ENCODE results near the gene RAB40C. TPM values are rescaled to one million over a fixed set of nuclear protein-coding genes. Genes with fewer than 3 reads are reported as not detected.
A peak's percentile ranks its signal among the peaks of the same experiment; 100 is the strongest.

Gene RAB40C
- polyA plus RNA-seq, 1 donor (not counting 4 experiments of a cell fraction or from before 2014, with no cell fraction given): 4.0 TPM

- Histone ChIP-seq H3K36me3 (ENCODE audit: control insufficient read depth in 2 of 2, extremely low read depth in 1 of 2, insufficient read depth in 2 of 2, low read length in 2 of 2) (peaks cover 1 to 7% of the 10 kb centered on the region in 2 experiments), H3K9ac (ENCODE audit: control insufficient read depth, extremely low read depth, insufficient read depth, low read length) (no peak overlapping the region), H3K9me3 (ENCODE audit: control insufficient read depth, low read depth, low read length) (no peaks in the 10 kb centered on the region), H3K4me3 (ENCODE audit: control insufficient read depth in 2 of 3, extremely low read depth in 1 of 3, insufficient read depth in 2 of 3, low read depth in 1 of 3, low read length in 3 of 3) (no peak overlapping the region), H4K20me1 (ENCODE audit: control insufficient read depth, extremely low read depth, insufficient read depth, low read length) (no peaks in the 10 kb centered on the region), H3K9me1 (ENCODE audit: control insufficient read depth, extremely low read depth, insufficient read depth, low read length) (no peaks in the 10 kb centered on the region), H3K27me3 (ENCODE audit: control insufficient read depth, extremely low read depth, insufficient read depth, low read length) (no peaks in the 10 kb centered on the region), H3K79me2 (ENCODE audit: control insufficient read depth, insufficient read depth, low read length) (peaks cover 13% of the 10 kb centered on the region), H3K4me2 (ENCODE audit: control insufficient read depth, extremely low read depth, insufficient read depth, low read depth, low read length) (no peak overlapping the region), H2AFZ (ENCODE audit: control insufficient read depth, low read length) (no peak overlapping the region), H3K4me1 (ENCODE audit: control insufficient read depth, extremely low read depth, insufficient read depth, low read length) (peaks cover 22% of the 10 kb centered on the region), H3K27ac (ENCODE audit: control insufficient read depth, insufficient read depth, low read length) (no peak overlapping the region)
- DNase-seq (ENCODE audit: low read depth, low spot score) (no peak), FAIRE-seq (no peak)
- dilution Hi-C loops (cut with MboI; ENCODE audit: extremely low pct_ligation_motif_present, low sequenced_read_pairs): no loop called here
- TF ChIP-seq CTCF (optimal IDR thresholded peaks at IDR 0.05 in 1 of 3, IDR thresholded peaks at IDR 0.05 in 1 of 3, conservative IDR thresholded peaks at IDR 0.05 in 1 of 3; ENCODE audit: extremely low read depth in 1 of 3, insufficient read depth in 2 of 3, low read length in 3 of 3) (no peak), EZH2 (IDR thresholded peaks at IDR 0.05; ENCODE audit: low read length) (no peak)
Measured at GRCh38 chr16:567373-568256, 22.3 kb upstream of the RAB40C start.

- DNase-seq (ENCODE audit: low read depth, low spot score) (no peak), FAIRE-seq (no peak)
- no peaks in the 10 kb centered on the region for H4K20me1 ChIP-seq (ENCODE audit: control insufficient read depth, extremely low read depth, insufficient read depth, low read length)
- TF ChIP-seq EZH2 (IDR thresholded peaks at IDR 0.05; ENCODE audit: low read length) (no peak), CTCF (optimal IDR thresholded peaks at IDR 0.05 in 1 of 3, IDR thresholded peaks at IDR 0.05 in 1 of 3, conservative IDR thresholded peaks at IDR 0.05 in 1 of 3; ENCODE audit: extremely low read depth in 1 of 3, insufficient read depth in 2 of 3, low read length in 3 of 3) (peak in 1 of 3 experiments; percentile 3)
- H3K4me1 ChIP-seq (ENCODE audit: control insufficient read depth, extremely low read depth, insufficient read depth, low read length): peaks cover 22% of the 10 kb centered on the region
- no peaks in the 10 kb centered on the region for H3K27me3 ChIP-seq (ENCODE audit: control insufficient read depth, extremely low read depth, insufficient read depth, low read length)
- H2AFZ ChIP-seq (ENCODE audit: control insufficient read depth, low read length): peak overlapping the region; percentile 27
- peak overlapping the region; percentile 85 for H3K9ac ChIP-seq (ENCODE audit: control insufficient read depth, extremely low read depth, insufficient read depth, low read length)
- H3K9me3 ChIP-seq (ENCODE audit: control insufficient read depth, low read depth, low read length): no peaks in the 10 kb centered on the region
- dilution Hi-C loops (cut with MboI; ENCODE audit: extremely low pct_ligation_motif_present, low sequenced_read_pairs): no loop called here
- H3K79me2 ChIP-seq (ENCODE audit: control insufficient read depth, insufficient read depth, low read length): peaks cover 14% of the 10 kb centered on the region
- peaks cover 1 to 7% of the 10 kb centered on the region in 2 experiments for H3K36me3 ChIP-seq (ENCODE audit: control insufficient read depth in 2 of 2, extremely low read depth in 1 of 2, insufficient read depth in 2 of 2, low read length in 2 of 2)
- peak overlapping the region; percentile 52 for H3K27ac ChIP-seq (ENCODE audit: control insufficient read depth, insufficient read depth, low read length)
- no peaks in the 10 kb centered on the region for H3K9me1 ChIP-seq (ENCODE audit: control insufficient read depth, extremely low read depth, insufficient read depth, low read length)
- peak overlapping the region in 2 of 3 experiments; percentile 71 to 72 for H3K4me3 ChIP-seq (ENCODE audit: control insufficient read depth in 2 of 3, extremely low read depth in 1 of 3, insufficient read depth in 2 of 3, low read depth in 1 of 3, low read length in 3 of 3)
- peak overlapping the region; percentile 84 for H3K4me2 ChIP-seq (ENCODE audit: control insufficient read depth, extremely low read depth, insufficient read depth, low read depth, low read length)
Measured at GRCh38 chr16:568401-569258, 21.2 kb upstream of the RAB40C start.

Data from keratinocyte (primary cell).